ENCODE results near the gene CD47.

CD47 gene

GRCh38 chr3:108093021-108093420, 2.2 kb upstream of the CD47 start:
- no peak for DNase-seq (ENCODE audit: low read depth)
- no peak for TF ChIP-seq CTCF (IDR thresholded peaks at IDR 0.05; ENCODE audit: control insufficient read depth, insufficient read depth, low read depth, low read length, missing control alignments)
- H3K4me3 ChIP-seq (ENCODE audit: control insufficient read depth, low read depth, low read length) = no peak overlapping the region

DNA sequence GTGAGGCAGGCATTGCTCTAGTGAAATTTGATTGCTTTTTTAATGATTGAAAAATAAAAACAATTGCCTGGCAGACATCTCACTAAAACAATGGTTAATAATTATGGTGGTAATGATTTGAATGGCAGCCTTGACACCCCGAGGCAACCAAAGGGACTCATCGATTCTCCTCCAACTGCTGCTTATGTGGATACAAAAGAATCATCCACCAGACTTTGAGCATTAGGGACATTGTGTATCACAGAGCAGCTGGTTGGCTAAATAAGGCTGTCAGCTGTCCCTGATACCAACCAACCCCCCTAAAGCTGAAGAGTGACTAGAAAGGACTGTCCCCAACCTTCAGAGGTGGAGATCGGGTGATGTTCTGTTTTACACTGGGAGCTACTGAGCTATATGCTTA, 1.7 kb upstream of the CD47 start:
- no peak for DNase-seq (ENCODE audit: low read depth)
- TF ChIP-seq CTCF (IDR thresholded peaks at IDR 0.05; ENCODE audit: control insufficient read depth, insufficient read depth, low read depth, low read length, missing control alignments) = no peak
- no peak overlapping the region for H3K4me3 ChIP-seq (ENCODE audit: control insufficient read depth, low read depth, low read length)

GRCh38 chr3:108091498-108092250, 843 bp upstream of the CD47 start:
- TF ChIP-seq CTCF (IDR thresholded peaks at IDR 0.05; ENCODE audit: control insufficient read depth, insufficient read depth, low read depth, low read length, missing control alignments) = no peak
- no peak for DNase-seq (ENCODE audit: low read depth)
- peak overlapping the region; percentile 93 for H3K4me3 ChIP-seq (ENCODE audit: control insufficient read depth, low read depth, low read length)

DNA sequence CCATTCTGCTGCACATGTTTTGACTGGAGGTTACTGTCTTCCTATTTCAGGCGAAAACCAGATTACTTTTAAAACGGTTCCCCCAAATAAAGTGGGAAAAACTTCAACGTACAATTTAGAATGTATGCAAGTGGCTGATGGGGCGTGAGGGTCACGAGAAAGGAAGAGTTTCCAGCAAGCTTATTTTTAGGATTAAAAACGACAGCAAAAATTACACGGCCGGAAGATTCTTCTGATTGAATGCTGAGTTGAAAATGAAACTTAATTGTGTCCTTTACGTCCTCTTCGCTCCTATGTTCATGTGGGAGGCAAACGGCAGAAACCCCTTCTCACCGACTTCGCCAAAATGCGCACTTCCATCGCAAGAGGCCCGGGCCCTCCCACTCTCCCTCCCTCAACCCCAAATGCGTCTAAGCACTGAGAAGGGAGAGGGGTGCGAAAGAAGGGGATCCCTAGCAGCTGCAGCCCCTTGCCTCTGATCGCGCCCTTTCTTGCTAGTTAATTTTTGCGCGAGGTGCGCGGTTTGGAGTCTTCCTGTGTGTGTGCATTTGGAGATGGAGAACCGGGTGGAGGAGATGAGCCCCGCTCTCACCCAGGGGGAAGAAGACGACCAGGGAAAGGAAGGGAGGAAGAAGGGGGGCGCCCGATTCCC, 656 bp downstream of the CD47 start:
- no peak for TF ChIP-seq CTCF (IDR thresholded peaks at IDR 0.05; ENCODE audit: control insufficient read depth, insufficient read depth, low read depth, low read length, missing control alignments)
- H3K4me3 ChIP-seq (ENCODE audit: control insufficient read depth, low read depth, low read length) = peak overlapping the region; percentile 93
- no peak for DNase-seq (ENCODE audit: low read depth)

GRCh38 chr3:108089579-108089978, 1.3 kb downstream of the CD47 start:
- H3K4me3 ChIP-seq (ENCODE audit: control insufficient read depth, low read depth, low read length) = peak overlapping the region; percentile 93
- DNase-seq (ENCODE audit: low read depth) = no peak
- TF ChIP-seq CTCF (IDR thresholded peaks at IDR 0.05; ENCODE audit: control insufficient read depth, insufficient read depth, low read depth, low read length, missing control alignments) = no peak

- DNase-seq (ENCODE audit: low read depth) = no peak
- H3K4me3 ChIP-seq (ENCODE audit: control insufficient read depth, low read depth, low read length) = peak overlapping the region; percentile 18
- no peak for TF ChIP-seq CTCF (IDR thresholded peaks at IDR 0.05; ENCODE audit: control insufficient read depth, insufficient read depth, low read depth, low read length, missing control alignments)
Measured at GRCh38 chr3:108088697-108089096, 2.1 kb downstream of the CD47 start.
